K562 (cell line): Measurements from ENCODE around the gene MAP3K20. TPM values are rescaled to one million over a fixed set of nuclear protein-coding genes. Genes with fewer than 3 reads are reported as not detected.

Experiments used
- ATAC-seq: fragments of 200-7000 bp; cut with Tn5 transposase; 3 replicates; pipeline ENCODE4 v1.9.1; 2020; ENCODE audit warnings: moderate library complexity
- BruUV-seq: library from RNA; stranded (reverse); fragments of 400-500 nt; replicated peaks from 2 replicates; lab custom pipeline; 2021; lab: Mats Ljungman, UMichigan
- CTCF ChIA-PET: fragments of 300-600 bp; formaldehyde crosslinking; extraction: SDS; loops from one replicate; lab custom pipeline; 2021; ENCODE audit warnings: low intra/inter-chr PET ratio; lab: Yijun Ruan, JAX
- POLR2A ChIA-PET: fragments of 300-600, 350-650 bp; sonication (Branson Sonifier 250); formaldehyde crosslinking; extraction: SDS; loops from one replicate; lab custom pipeline; 2021; ENCODE audit warnings: antibody characterized with exemption, inconsistent platforms; lab: Yijun Ruan, JAX
- DNase-seq, 4 experiments: peaks; one replicate each; pipeline versions ENCODE4 v3.0.0 to v3.0.0-alpha.2; 2011 to 2018; ENCODE audit warnings: low spot score in 3 of 4, mixed read lengths in 3 of 4; ENCODE audit errors: extremely low read depth in 1 of 4
- FAIRE-seq: peaks from 2 replicates; lab custom pipeline; 2011; peaks lifted over from hg19 to GRCh38; lab: Jason Lieb, UNC
- H2AFZ ChIP-seq: 2 replicates; pipeline ENCODE4 v1.6.0; 2011; ENCODE audit warnings: low read depth, low read length, control low read depth, inconsistent platforms
- H3K27ac ChIP-seq: fragments of 200-600 bp; 3 replicates; pipeline ENCODE4 v1.8.0; 2011; ENCODE audit warnings: low read depth, mild to moderate bottlenecking, control low read depth, inconsistent platforms, low read length, moderate library complexity, mixed read lengths; ENCODE audit errors: extremely low read depth
- H3K27me3 ChIP-seq, 2 experiments: fragments of 300-600 bp in 1 of 2; 2 replicates in 1 of 2; 3 replicates in 1 of 2; pipeline versions ENCODE4 v1.6.0 to v1.8.0; 2011; ENCODE audit warnings: inconsistent platforms in 2 of 2, low read length in 2 of 2, mild to moderate bottlenecking in 1 of 2, mixed read lengths in 1 of 2, moderate library complexity in 1 of 2; ENCODE audit not compliant: control insufficient read depth in 2 of 2, insufficient read depth in 2 of 2
- H3K36me3 ChIP-seq: fragments of 300-600 bp; 3 replicates; pipeline ENCODE4 v1.8.0; 2011; ENCODE audit warnings: mild to moderate bottlenecking, low read length, inconsistent platforms; ENCODE audit not compliant: control insufficient read depth, insufficient read depth
- H3K4me1 ChIP-seq, 2 experiments: fragments of 200-600 bp in 1 of 2; replicated peaks in 1 of 2; 2 replicates in 1 of 2; 3 replicates in 1 of 2; pipeline versions ENCODE4 v1.5.1 to v1.8.0; 2011; ENCODE audit warnings: inconsistent platforms in 2 of 2, low read length in 2 of 2, mild to moderate bottlenecking in 1 of 2, mixed read lengths in 1 of 2, moderate library complexity in 1 of 2; ENCODE audit not compliant: control insufficient read depth in 2 of 2, insufficient read depth in 2 of 2
- H3K4me2 ChIP-seq: 2 replicates; pipeline ENCODE4 v1.6.1; 2011; ENCODE audit warnings: low read length, control low read depth, inconsistent platforms, mixed read lengths; ENCODE audit not compliant: insufficient read depth
- H3K4me3 ChIP-seq: fragments of 200-600 bp; sonication (generic), shearing (Covaris generic); 2 replicates; pipeline ENCODE4 v1.5.1; 2016; ENCODE audit warnings: control low read depth, inconsistent platforms
- H3K79me2 ChIP-seq: fragments of 200-600 bp; 3 replicates; pipeline ENCODE4 v1.8.0; 2011; ENCODE audit warnings: low read length, inconsistent platforms; ENCODE audit not compliant: control insufficient read depth, insufficient read depth
- H3K9ac ChIP-seq, 2 experiments: 2 replicates each; pipeline versions ENCODE4 v1.6.0 to v1.6.1; 2011; ENCODE audit warnings: low read depth in 2 of 2, low read length in 2 of 2, control low read depth in 1 of 2, inconsistent platforms in 1 of 2, mild to moderate bottlenecking in 1 of 2, mixed read lengths in 1 of 2; ENCODE audit not compliant: insufficient read depth in 1 of 2
- H3K9me1 ChIP-seq: one replicate; pipeline ENCODE4 v1.6.0; 2011; ENCODE audit warnings: inconsistent platforms, mild to moderate bottlenecking, low read length, moderate library complexity; ENCODE audit not compliant: control insufficient read depth, insufficient read depth
- H3K9me3 ChIP-seq: replicated peaks from 2 replicates; pipeline ENCODE4 v1.5.1; 2011; ENCODE audit warnings: low read depth, low read length, inconsistent platforms; ENCODE audit not compliant: control insufficient read depth, insufficient read depth
- H4K20me1 ChIP-seq: replicated peaks from 2 replicates; pipeline ENCODE4 v1.6.1; 2011; ENCODE audit warnings: low read length, inconsistent platforms, mixed read lengths; ENCODE audit not compliant: control insufficient read depth, insufficient read depth
- EP400 ChIP-seq: fragments of 450-650 bp; IDR thresholded peaks from 2 replicates; pipeline ENCODE4 v1.6.1; 2017; ENCODE audit warnings: antibody characterized with exemption, mild to moderate bottlenecking, moderate library complexity
- EWSR1 ChIP-seq: fragments of 450-650 bp; IDR thresholded peaks from 2 replicates; pipeline ENCODE4 v1.6.1; 2018; ENCODE audit warnings: borderline replicate concordance, mild to moderate bottlenecking, low read depth, moderate library complexity; ENCODE audit not compliant: partially characterized antibody
- FUS ChIP-seq: fragments of 200-400 bp; formaldehyde crosslinking; optimal IDR thresholded peaks from 2 replicates; pipeline ENCODE3; 2017; ENCODE audit warnings: low read depth, low read length
- HDAC1 ChIP-seq, 2 experiments: fragments of 450-650 bp; IDR thresholded peaks; 2 replicates each; pipeline ENCODE4 v1.6.1; 2016 to 2017; ENCODE audit warnings: inconsistent platforms in 1 of 2, mild to moderate bottlenecking in 1 of 2, moderate library complexity in 1 of 2
- HDAC2 ChIP-seq: fragments of 450-650 bp; IDR thresholded peaks from 2 replicates; pipeline ENCODE4 v1.6.1; 2016; ENCODE audit warnings: mild to moderate bottlenecking
- HMGN3 ChIP-seq: IDR thresholded peaks from 2 replicates; pipeline ENCODE4 v1.6.1; 2011; ENCODE audit warnings: borderline replicate concordance, low read depth, mild to moderate bottlenecking, mixed read lengths, low read length; ENCODE audit not compliant: insufficient read length; ENCODE audit errors: extremely low read depth
- PCBP1 ChIP-seq: fragments of 200-400 bp; formaldehyde crosslinking; IDR thresholded peaks from 2 replicates; pipeline ENCODE4 v1.6.1; 2018; ENCODE audit warnings: mild to moderate bottlenecking, low read depth, low read length; ENCODE audit not compliant: poor library complexity, severe bottlenecking
- SRSF7 ChIP-seq: fragments of 200-400 bp; formaldehyde crosslinking; optimal IDR thresholded peaks from 2 replicates; pipeline ENCODE3; 2017; ENCODE audit warnings: mild to moderate bottlenecking, low read depth, low read length
- TOE1 ChIP-seq, 2 experiments: fragments of 450-650 bp in 1 of 2; sonication (generic) in 1 of 2; formaldehyde crosslinking in 1 of 2; IDR thresholded peaks; 2 replicates each; pipeline versions ENCODE4 v1.7.1 to v1.8.0; 2016 to 2022; ENCODE audit warnings: borderline replicate concordance in 2 of 2, mild to moderate bottlenecking in 2 of 2, antibody characterized with exemption in 1 of 2, inconsistent platforms in 1 of 2, low read depth in 1 of 2, missing genetic modification reagents in 1 of 2, moderate library complexity in 1 of 2
- ZNF507 ChIP-seq: conservative IDR thresholded peaks from 2 replicates; pipeline ENCODE4 v1.6.1; 2017; ENCODE audit warnings: missing genetic modification characterization, missing compliant biosample characterization
- ZNF699 ChIP-seq: fragments of 250-450 bp; sonication (Bioruptor Pico); IDR thresholded peaks from 2 replicates; pipeline ENCODE4 v1.8.0; 2021; ENCODE audit warnings: mild to moderate bottlenecking, moderate library complexity; ENCODE audit not compliant: insufficient replicate concordance
- WGBS: fragments of 100-300 bp; shearing (Covaris generic); methylation state at CpG from one replicate; pipeline ENCODE4 v1.1.6; 2016; ENCODE audit warnings: low coverage, mixed read lengths; ENCODE audit not compliant: insufficient coverage; ENCODE audit errors: missing lambda C conversion rate; 5-methylcytosine and 5-hydroxymethylcytosine counted together
- in situ Hi-C: fragments of 300-500 bp; cut with MboI; formaldehyde crosslinking; loops from 4 replicates; pipeline ENCODE4 v1.15.0; 2018; ENCODE audit warnings: inconsistent platforms, mixed read lengths
- intact Hi-C: fragments of 100-400 bp; cut with micrococcal nuclease; formaldehyde crosslinking; loops from 2 replicates; pipeline ENCODE4 v1.14.2; 2022
- polyA plus RNA-seq, 8 experiments: library from polyadenylated mRNA; depleted of rRNA in 4 of 8; stranded (reverse) in 5 of 8; unstranded in 3 of 8; fragments of >200 nt; fragmentation: Nextera tagmentation in 2 of 8; fragmentation: Illumina TruSeq in 1 of 8; extraction: Ambion mirVana in 2 of 8; extraction: Trizol in 1 of 8; gene quantifications; 2 replicates each; pipeline versions ENCODE4 v1.2.1 to v1.2.3, GENCODE V29; 2011 to 2014; ENCODE audit warnings: inconsistent platforms in 1 of 8, missing spikeins in 1 of 8
- total RNA-seq, 7 experiments: library from RNA; depleted of rRNA in 6 of 7; stranded (reverse); fragments of >200 nt in 6 of 7; fragmentation: Illumina TruSeq in 2 of 7; extraction: Trizol in 2 of 7; gene quantifications; 2 replicates each; pipeline versions ENCODE4 v1.2.1 to v1.2.3, GENCODE V29; 2011 to 2021; ENCODE audit warnings: low replicate concordance in 1 of 7
- TF ChIP-seq, protein P1 (sequence below): fragments of 250-450 bp; sonication (Bioruptor Pico); IDR thresholded peaks from 2 replicates; pipeline ENCODE4 v1.9.0; 2021; ENCODE audit warnings: mild to moderate bottlenecking, inconsistent platforms

MAP3K20 gene
- total and polyA plus RNA-seq, 9 of the 15 experiments (the other 6 are each of a cell fraction or from before 2014, with no cell fraction given) = 9.8 to 34.2 (median 27.3) TPM

DNA sequence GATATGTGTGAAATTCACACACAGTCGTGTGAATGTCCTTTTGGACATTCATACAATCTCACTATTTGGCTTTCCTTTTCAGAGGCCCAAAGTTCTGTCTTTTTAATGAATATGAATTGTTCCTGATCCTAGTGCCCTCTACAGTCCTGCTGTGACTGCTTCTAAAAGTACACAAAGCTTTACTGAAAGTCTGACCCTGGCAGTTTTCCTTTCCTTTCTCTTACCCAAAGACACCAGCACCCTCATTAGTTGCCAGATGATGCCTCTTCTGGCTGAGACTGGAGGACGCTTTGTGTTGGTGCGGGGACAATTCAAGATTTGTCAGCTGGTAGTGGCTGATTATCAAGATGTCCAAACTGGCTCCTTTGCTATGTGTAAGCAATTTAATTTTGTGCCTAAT is 197.2 kb downstream of the MAP3K20 start:
- no peaks in the 10 kb centered on the region for H3K9me1 ChIP-seq
- H3K79me2 ChIP-seq = no peaks in the 10 kb centered on the region
- intact Hi-C loops = no loop called here
- no peaks in the 10 kb centered on the region for H4K20me1 ChIP-seq
- H3K27ac ChIP-seq = no peak overlapping the region
- H3K27me3 ChIP-seq = peaks cover 2 to 8% of the 10 kb centered on the region in 2 experiments; a peak in 2 of 5 replicates
- no peak overlapping the region for H3K4me2 ChIP-seq
- no peaks in the 10 kb centered on the region for H3K9me3 ChIP-seq
- ATAC-seq = no peak
- WGBS = 5% methylated on average over 3 of the region's 3 CpGs
- ChIA-PET CTCF (no interaction called here), POLR2A (no interaction called here)
- no peak overlapping the region for H2AFZ ChIP-seq
- DNase-seq = no peak
- no TSS peak for BruUV-seq
- no peak overlapping the region for H3K9ac ChIP-seq
- no peak for FAIRE-seq
- TF ChIP-seq PCBP1 = no peak
- in situ Hi-C loops = no loop called here
- H3K36me3 ChIP-seq = no peaks in the 10 kb centered on the region
- no peaks in the 10 kb centered on the region for H3K4me1 ChIP-seq
- H3K4me3 ChIP-seq = no peak overlapping the region

DNA sequence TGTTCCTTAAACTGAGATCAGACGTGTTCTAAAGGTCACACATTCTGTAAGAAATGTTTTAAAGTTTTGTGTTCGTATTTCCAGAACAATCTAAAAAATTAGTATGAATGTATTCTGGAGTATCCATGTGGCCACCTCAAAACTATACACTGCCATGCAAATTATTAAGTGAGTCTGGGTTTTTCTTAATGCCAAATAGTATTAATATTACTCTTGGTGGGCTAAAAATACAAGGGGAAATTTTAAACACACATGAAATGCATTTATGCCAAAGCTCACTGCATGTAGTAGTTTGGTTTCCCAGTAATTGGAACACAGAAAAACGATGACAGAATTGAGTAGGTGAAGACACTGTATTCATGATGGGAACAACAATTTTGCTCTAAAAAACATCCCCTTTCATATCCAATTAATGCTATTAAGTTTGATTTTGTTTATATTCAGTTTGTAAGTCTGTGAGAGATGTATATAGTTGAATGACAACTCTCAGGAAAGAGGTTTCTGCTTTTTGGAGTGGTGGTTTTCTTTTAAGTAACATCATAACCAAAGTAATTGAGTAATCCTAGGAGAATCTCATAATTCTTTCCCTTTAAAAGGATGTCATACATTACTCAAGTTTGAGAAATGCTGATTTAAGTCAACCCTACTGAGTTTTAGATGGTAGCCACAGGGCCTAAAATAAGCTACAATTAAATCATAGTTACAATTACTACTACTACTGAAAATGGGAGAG is 203.3 kb downstream of the MAP3K20 start:
- no peak overlapping the region for H3K9ac ChIP-seq
- H2AFZ ChIP-seq = no peak overlapping the region
- intact Hi-C loops = no loop called here
- H3K36me3 ChIP-seq = no peaks in the 10 kb centered on the region
- CTCF ChIA-PET = no interaction called here
- BruUV-seq = no TSS peak
- H3K27me3 ChIP-seq = no peaks in the 10 kb centered on the region; a peak in 2 of 5 replicates
- no peaks in the 10 kb centered on the region for H4K20me1 ChIP-seq
- no peak overlapping the region for H3K4me3 ChIP-seq
- no peak overlapping the region for H3K27ac ChIP-seq
- no peaks in the 10 kb centered on the region for H3K9me1 ChIP-seq
- WGBS = 0% methylated on average over 3 of the region's 3 CpGs
- peaks cover 0 to 4% of the 10 kb centered on the region in 2 experiments; a peak in 1 of 5 replicates for H3K4me1 ChIP-seq
- DNase-seq (no peak), ATAC-seq (no peak), FAIRE-seq (no peak)
- no peaks in the 10 kb centered on the region for H3K79me2 ChIP-seq
- POLR2A ChIA-PET = no interaction called here
- no peak overlapping the region for H3K4me2 ChIP-seq
- no peaks in the 10 kb centered on the region for H3K9me3 ChIP-seq
- in situ Hi-C loops = no loop called here
- TF ChIP-seq SRSF7 (no peak), ZNF507 (tag) (no peak), EP400 (no peak), TOE1 (IDR thresholded peaks at IDR 0.05; ENCODE audit: borderline replicate concordance) (no peak), TOE1 (CRISPR knock-in tag; IDR thresholded peaks at IDR 0.05; ENCODE audit: borderline replicate concordance, low read depth) (no peak), HDAC1 (IDR thresholded peaks at IDR 0.05) (no peak), FUS (no peak), HMGN3 (no peak), HDAC2 (no peak), ZNF699 (CRISPR knock-in tag) (no peak), EWSR1 (no peak)
- TF ChIP-seq, protein P1, sequence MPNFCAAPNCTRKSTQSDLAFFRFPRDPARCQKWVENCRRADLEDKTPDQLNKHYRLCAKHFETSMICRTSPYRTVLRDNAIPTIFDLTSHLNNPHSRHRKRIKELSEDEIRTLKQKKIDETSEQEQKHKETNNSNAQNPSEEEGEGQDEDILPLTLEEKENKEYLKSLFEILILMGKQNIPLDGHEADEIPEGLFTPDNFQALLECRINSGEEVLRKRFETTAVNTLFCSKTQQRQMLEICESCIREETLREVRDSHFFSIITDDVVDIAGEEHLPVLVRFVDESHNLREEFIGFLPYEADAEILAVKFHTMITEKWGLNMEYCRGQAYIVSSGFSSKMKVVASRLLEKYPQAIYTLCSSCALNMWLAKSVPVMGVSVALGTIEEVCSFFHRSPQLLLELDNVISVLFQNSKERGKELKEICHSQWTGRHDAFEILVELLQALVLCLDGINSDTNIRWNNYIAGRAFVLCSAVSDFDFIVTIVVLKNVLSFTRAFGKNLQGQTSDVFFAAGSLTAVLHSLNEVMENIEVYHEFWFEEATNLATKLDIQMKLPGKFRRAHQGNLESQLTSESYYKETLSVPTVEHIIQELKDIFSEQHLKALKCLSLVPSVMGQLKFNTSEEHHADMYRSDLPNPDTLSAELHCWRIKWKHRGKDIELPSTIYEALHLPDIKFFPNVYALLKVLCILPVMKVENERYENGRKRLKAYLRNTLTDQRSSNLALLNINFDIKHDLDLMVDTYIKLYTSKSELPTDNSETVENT = no peak
